Uterus (tissue), 4 donors: ENCODE data around the gene SFMBT2. TPM values are rescaled to one million over a fixed set of nuclear protein-coding genes. Genes with fewer than 3 reads are reported as not detected.
"Not testable (repeated sequence)": the region's sequence is repeated elsewhere in the genome, so short reads cannot be mapped to it uniquely, and the experiment has no call there.

Experiments used
- DNase-seq, 2 donors: peaks; one replicate each; pipeline ENCODE4 v3.0.0-alpha.2; 2019 to 2020
- H3K27ac ChIP-seq, 2 donors: fragments of 200-600 bp; sonication (generic); 1 replicate in 1 of 2; 2 replicates in 1 of 2; pipeline ENCODE4 v1.5.1; 2016 to 2018
- H3K27me3 ChIP-seq, 2 donors: fragments of 200-600 bp; sonication (generic); one replicate each; pipeline ENCODE4 v1.5.1; 2018 to 2019; ENCODE audit warnings: control low read depth in 1 of 2
- H3K36me3 ChIP-seq, 2 donors: fragments of 200-600 bp; sonication (generic); one replicate each; pipeline ENCODE4 v1.5.1; 2019; ENCODE audit warnings: control low read depth in 1 of 2
- H3K4me1 ChIP-seq, 2 donors: fragments of 200-600 bp; sonication (generic); one replicate each; pipeline ENCODE4 v1.5.1; 2018 to 2019; ENCODE audit warnings: control low read depth in 1 of 2
- H3K4me3 ChIP-seq, 2 donors: fragments of 200-600 bp; sonication (generic); 1 replicate in 1 of 2; 2 replicates in 1 of 2; pipeline ENCODE4 v1.5.1; 2018 to 2019; ENCODE audit warnings: mild to moderate bottlenecking in 1 of 2
- H3K9me3 ChIP-seq, 2 donors: fragments of 200-600 bp; sonication (generic); one replicate each; pipeline ENCODE4 v1.5.1; 2019; ENCODE audit warnings: control low read depth in 1 of 2
- CTCF ChIP-seq, 4 experiments: fragments of 200-600 bp in 2 of 4; fragments of 450-650 bp in 2 of 4; sonication (generic) in 2 of 4; IDR thresholded peaks; one replicate each; pipeline ENCODE4 v1.5.1; 2016 to 2019; ENCODE audit warnings: antibody characterized with exemption in 4 of 4, mild to moderate bottlenecking in 2 of 4, moderate library complexity in 1 of 4
- POLR2A ChIP-seq, 2 donors: fragments of 450-650 bp; IDR thresholded peaks; one replicate each; pipeline ENCODE4 v1.6.1; 2016; ENCODE audit warnings: antibody characterized with exemption in 2 of 2, mild to moderate bottlenecking in 1 of 2, moderate library complexity in 1 of 2
- intact Hi-C: fragments of 100-400 bp; cut with DNase I; formaldehyde crosslinking; loops from one replicate; pipeline ENCODE4 v1.15.1; 2023; ENCODE audit warnings: low total_unique reads
- total RNA-seq, 4 donors: library from RNA; depleted of rRNA in 3 of 4; stranded (reverse); fragments of >200 nt in 3 of 4; gene quantifications; one replicate each; pipeline versions ENCODE4 v1.1.0 to v1.2.4, GENCODE V29; 2014 to 2023
- donor health status: DM: yes; HTN: yes; CAD: no.

SFMBT2 gene
- total RNA-seq, 4 donors from 2014 or later, result 7.7 to 23.4 (median 14.7) TPM

DNA sequence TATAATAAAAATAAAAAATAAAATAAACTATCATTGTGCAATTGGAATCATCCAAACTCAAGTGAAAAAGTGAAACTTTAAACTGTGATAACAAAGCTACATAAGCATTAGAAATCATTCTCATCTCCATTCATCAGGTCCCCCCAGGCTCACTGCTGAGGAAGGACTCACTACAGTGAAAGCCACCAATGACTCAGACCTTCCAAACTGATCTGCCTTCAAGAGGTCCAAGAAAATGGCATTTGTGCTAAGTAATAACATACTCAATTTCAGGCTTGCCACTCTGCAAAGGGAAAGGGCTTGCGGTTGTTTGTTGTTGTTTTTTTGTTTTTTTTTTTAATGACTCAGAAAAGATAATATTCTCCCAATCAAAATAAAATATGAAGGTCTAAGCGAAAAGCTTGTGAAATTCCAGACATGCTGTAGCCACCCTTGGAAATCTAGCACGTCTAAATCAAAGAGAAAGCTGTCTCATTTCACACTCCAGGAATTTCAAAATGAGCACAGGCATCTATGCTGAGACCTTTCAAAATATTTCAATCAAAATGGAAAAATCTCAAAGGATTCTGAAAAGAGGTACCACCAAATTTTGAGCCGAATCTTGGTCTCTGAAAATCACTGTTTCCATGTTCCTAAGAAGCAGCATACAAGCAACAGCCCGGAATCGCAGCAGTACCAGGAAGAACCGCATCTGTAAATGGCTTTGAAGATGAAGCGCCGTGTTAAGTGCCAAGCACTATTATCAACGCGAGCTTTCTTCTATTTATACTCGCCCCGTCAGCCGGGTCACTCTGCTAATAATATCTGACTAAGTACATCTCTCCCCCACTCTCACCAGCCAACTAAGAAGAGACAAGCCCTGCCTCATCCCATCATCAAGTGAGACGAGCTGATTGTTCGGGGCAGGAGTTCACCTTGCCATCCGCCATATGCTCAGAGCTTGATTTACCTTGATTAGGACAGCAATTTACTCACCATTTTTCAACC lies 13.5 kb downstream of the SFMBT2 start:
- intact Hi-C loops, result no loop called here
- H3K9me3 ChIP-seq, result no peaks in the 10 kb centered on the region
- no peaks in the 10 kb centered on the region for H3K4me1 ChIP-seq
- TF ChIP-seq POLR2A (IDR thresholded peaks at IDR 0.05) (no peak), CTCF (IDR thresholded peaks at IDR 0.05) (no peak)
- no peaks in the 10 kb centered on the region for H3K36me3 ChIP-seq
- no peak for DNase-seq
- no peaks in the 10 kb centered on the region for H3K27me3 ChIP-seq
- H3K4me3 ChIP-seq, result no peak overlapping the region
- H3K27ac ChIP-seq, result peak overlapping the region in 1 of 2 donors; percentile 2

GRCh38 chr10:7392301-7392700 lies 18.5 kb downstream of the SFMBT2 start:
- H3K27me3 ChIP-seq, H3K4me3 ChIP-seq, DNase-seq, H3K9me3 ChIP-seq, H3K4me1 ChIP-seq, intact Hi-C loops, H3K36me3 ChIP-seq, H3K27ac ChIP-seq: not testable (repeated sequence)

DNA sequence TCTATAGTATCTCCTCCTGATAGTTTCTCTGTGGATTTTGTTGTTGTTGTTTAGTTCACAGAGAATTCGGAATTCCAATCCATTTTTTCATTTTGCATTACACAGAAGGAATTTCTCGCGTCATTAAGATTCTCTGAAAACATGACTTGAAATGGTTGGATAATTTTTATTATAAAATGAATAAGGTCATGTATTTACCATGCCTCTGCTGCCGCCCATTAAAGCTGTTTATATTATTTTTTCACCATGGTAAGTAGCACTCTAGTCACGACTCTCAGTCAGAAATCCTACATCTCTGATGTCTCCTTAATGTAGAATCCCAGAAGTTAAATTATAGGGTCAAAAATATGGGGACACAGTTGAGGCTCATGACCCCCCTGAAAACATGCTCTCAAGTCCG lies 19.1 kb downstream of the SFMBT2 start:
- H3K36me3 ChIP-seq, result no peaks in the 10 kb centered on the region
- H3K9me3 ChIP-seq, result no peaks in the 10 kb centered on the region
- intact Hi-C loops, result no loop called here

DNA sequence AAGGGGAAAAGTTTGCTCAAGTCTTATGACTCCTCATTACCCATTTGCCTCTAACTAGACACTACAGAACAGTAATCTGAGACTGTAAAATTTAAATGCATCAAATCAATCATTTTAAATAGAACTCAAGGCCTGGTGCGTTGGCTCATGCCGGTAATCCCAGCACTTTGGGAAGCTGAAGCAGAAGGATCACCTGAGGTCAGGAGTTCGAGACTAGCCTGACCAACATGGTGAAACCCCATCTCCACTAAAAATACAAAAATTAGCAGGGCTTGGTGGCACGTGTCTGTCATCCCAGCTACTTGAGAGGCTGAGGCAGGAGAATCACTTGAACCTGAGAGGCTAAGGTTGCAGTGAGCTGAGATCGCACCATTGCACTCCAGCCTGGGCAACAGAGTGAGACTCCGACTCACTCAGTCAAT lies 20.1 kb downstream of the SFMBT2 start:
- intact Hi-C loops, H3K36me3 ChIP-seq, H3K4me3 ChIP-seq, H3K27me3 ChIP-seq, H3K9me3 ChIP-seq, H3K4me1 ChIP-seq, DNase-seq, H3K27ac ChIP-seq: not testable (repeated sequence)

More for the DNA sequence above, 19.1 kb downstream of the SFMBT2 start:
- no peaks in the 10 kb centered on the region for H3K4me1 ChIP-seq
- no peak overlapping the region for H3K27ac ChIP-seq
- H3K27me3 ChIP-seq, result no peaks in the 10 kb centered on the region
- TF ChIP-seq CTCF (IDR thresholded peaks at IDR 0.05) (no peak), POLR2A (IDR thresholded peaks at IDR 0.05) (no peak)
- no peak overlapping the region for H3K4me3 ChIP-seq
- DNase-seq, result no peak

GRCh38 chr10:7389844-7390243 lies 21.0 kb downstream of the SFMBT2 start:
- Histone ChIP-seq H3K4me3 (no peak overlapping the region), H3K9me3 (no peaks in the 10 kb centered on the region), H3K27ac (no peak overlapping the region), H3K27me3 (no peaks in the 10 kb centered on the region), H3K4me1 (no peaks in the 10 kb centered on the region), H3K36me3 (no peaks in the 10 kb centered on the region)
- intact Hi-C loops, result no loop called here
- no peak for TF ChIP-seq CTCF (IDR thresholded peaks at IDR 0.05)
- no peak for TF ChIP-seq POLR2A (IDR thresholded peaks at IDR 0.05)
- no peak for DNase-seq

DNA sequence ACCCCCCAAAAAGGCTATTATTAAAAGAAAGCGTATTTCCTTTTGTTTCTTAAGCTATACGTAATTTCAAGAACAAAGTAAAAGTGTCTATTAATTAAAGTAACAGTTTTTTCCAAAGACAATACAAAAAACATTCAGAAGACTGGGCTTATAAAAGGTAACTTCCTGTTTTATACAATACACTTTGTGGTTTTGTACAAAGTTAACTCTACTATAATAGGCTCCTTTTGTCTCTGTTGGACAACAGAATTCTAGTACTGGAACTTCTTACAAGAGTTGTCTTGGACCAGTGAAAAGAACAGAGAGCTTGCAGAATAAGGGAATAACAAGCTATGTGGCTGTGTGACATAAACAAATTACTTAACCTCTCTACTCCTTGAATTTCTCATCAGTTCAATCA lies 21.5 kb downstream of the SFMBT2 start:
- intact Hi-C loops, result no loop called here
- TF ChIP-seq POLR2A (IDR thresholded peaks at IDR 0.05), result no peak
- TF ChIP-seq CTCF (IDR thresholded peaks at IDR 0.05), result no peak
- no peaks in the 10 kb centered on the region for H3K27me3 ChIP-seq
- H3K36me3 ChIP-seq, result no peaks in the 10 kb centered on the region
- no peaks in the 10 kb centered on the region for H3K4me1 ChIP-seq
- H3K9me3 ChIP-seq, result no peaks in the 10 kb centered on the region
- H3K27ac ChIP-seq, result no peak overlapping the region
- no peak for DNase-seq
- H3K4me3 ChIP-seq, result no peak overlapping the region
